KMS-11 (cell line): Measurements from ENCODE around the gene GRIP2.

Source experiments
- H2AFZ ChIP-seq: fragments of 200-600 bp; sonication (generic); 2 replicates; pipeline ENCODE4 v1.6.1; 2016; ENCODE audit warnings: antibody characterized with exemption, mixed run types, low read depth
- H3K27ac ChIP-seq: fragments of 200-600 bp; sonication (generic); 2 replicates; pipeline ENCODE4 v1.6.1; 2016; ENCODE audit warnings: mild to moderate bottlenecking, mixed run types
- H3K27me3 ChIP-seq: fragments of 200-600 bp; sonication (generic); 2 replicates; pipeline ENCODE4 v1.6.1; 2017; ENCODE audit warnings: mild to moderate bottlenecking, low read depth, mixed run types, moderate library complexity; ENCODE audit not compliant: insufficient read depth
- H3K36me3 ChIP-seq: fragments of 200-600 bp; sonication (generic); 2 replicates; pipeline ENCODE4 v1.6.1; 2017; ENCODE audit warnings: mild to moderate bottlenecking, mixed run types; ENCODE audit not compliant: insufficient read depth
- H3K4me1 ChIP-seq: fragments of 200-600 bp; sonication (generic); 2 replicates; pipeline ENCODE4 v1.6.1; 2016; ENCODE audit warnings: mild to moderate bottlenecking, low read depth, mixed run types; ENCODE audit not compliant: poor library complexity, severe bottlenecking
- H3K4me2 ChIP-seq: fragments of 200-600 bp; sonication (generic); 2 replicates; pipeline ENCODE4 v1.7.0; 2016; ENCODE audit warnings: mild to moderate bottlenecking, mixed run types
- H3K4me3 ChIP-seq: fragments of 200-600 bp; sonication (generic); IDR thresholded peaks from 2 replicates; pipeline ENCODE4 v1.6.1; 2017; ENCODE audit warnings: low read depth, low read length, mixed read lengths; ENCODE audit not compliant: insufficient read depth
- H3K79me2 ChIP-seq: fragments of 200-600 bp; sonication (generic); 2 replicates; pipeline ENCODE4 v1.6.1; 2016; ENCODE audit warnings: low read depth, mixed run types; ENCODE audit not compliant: insufficient read depth
- H3K9ac ChIP-seq: fragments of 200-600 bp; sonication (generic); 2 replicates; pipeline ENCODE4 v1.6.1; 2016; ENCODE audit warnings: mild to moderate bottlenecking, mixed run types
- H4K20me1 ChIP-seq: fragments of 200-600 bp; sonication (generic); 2 replicates; pipeline ENCODE4 v1.6.1; 2016; ENCODE audit warnings: mild to moderate bottlenecking, mixed run types; ENCODE audit not compliant: insufficient read depth
- CTCF ChIP-seq: fragments of 200-600 bp; sonication (generic); conservative IDR thresholded peaks from 2 replicates; pipeline ENCODE4 v1.6.1; 2017; ENCODE audit warnings: low read depth, mild to moderate bottlenecking, antibody characterized with exemption, low read length, moderate library complexity, mixed read lengths

GRIP2 gene

GRCh38 chr3:14494973-14495300 lies 45.2 kb downstream of the GRIP2 start:
- H3K79me2 ChIP-seq, result no peaks in the 10 kb centered on the region
- no peaks in the 10 kb centered on the region for H3K36me3 ChIP-seq
- H3K4me2 ChIP-seq, result no peak overlapping the region
- H3K4me3 ChIP-seq, result no peak overlapping the region
- no peak overlapping the region for H2AFZ ChIP-seq
- no peak overlapping the region for H3K27ac ChIP-seq
- no peaks in the 10 kb centered on the region for H3K27me3 ChIP-seq
- TF ChIP-seq CTCF, result no peak
- no peaks in the 10 kb centered on the region for H4K20me1 ChIP-seq
- no peak overlapping the region for H3K9ac ChIP-seq
- H3K4me1 ChIP-seq, result no peaks in the 10 kb centered on the region

GRCh38 chr3:14494279-14494972 lies 45.7 kb downstream of the GRIP2 start:
- no peaks in the 10 kb centered on the region for H3K36me3 ChIP-seq
- no peak overlapping the region for H3K4me3 ChIP-seq
- H3K4me2 ChIP-seq, result no peak overlapping the region
- H3K9ac ChIP-seq, result no peak overlapping the region
- no peak overlapping the region for H2AFZ ChIP-seq
- H3K79me2 ChIP-seq, result no peaks in the 10 kb centered on the region
- no peak overlapping the region for H3K27ac ChIP-seq
- peaks cover 1% of the 10 kb centered on the region for H3K4me1 ChIP-seq
- no peaks in the 10 kb centered on the region for H4K20me1 ChIP-seq
- no peak for TF ChIP-seq CTCF
- H3K27me3 ChIP-seq, result no peaks in the 10 kb centered on the region

DNA sequence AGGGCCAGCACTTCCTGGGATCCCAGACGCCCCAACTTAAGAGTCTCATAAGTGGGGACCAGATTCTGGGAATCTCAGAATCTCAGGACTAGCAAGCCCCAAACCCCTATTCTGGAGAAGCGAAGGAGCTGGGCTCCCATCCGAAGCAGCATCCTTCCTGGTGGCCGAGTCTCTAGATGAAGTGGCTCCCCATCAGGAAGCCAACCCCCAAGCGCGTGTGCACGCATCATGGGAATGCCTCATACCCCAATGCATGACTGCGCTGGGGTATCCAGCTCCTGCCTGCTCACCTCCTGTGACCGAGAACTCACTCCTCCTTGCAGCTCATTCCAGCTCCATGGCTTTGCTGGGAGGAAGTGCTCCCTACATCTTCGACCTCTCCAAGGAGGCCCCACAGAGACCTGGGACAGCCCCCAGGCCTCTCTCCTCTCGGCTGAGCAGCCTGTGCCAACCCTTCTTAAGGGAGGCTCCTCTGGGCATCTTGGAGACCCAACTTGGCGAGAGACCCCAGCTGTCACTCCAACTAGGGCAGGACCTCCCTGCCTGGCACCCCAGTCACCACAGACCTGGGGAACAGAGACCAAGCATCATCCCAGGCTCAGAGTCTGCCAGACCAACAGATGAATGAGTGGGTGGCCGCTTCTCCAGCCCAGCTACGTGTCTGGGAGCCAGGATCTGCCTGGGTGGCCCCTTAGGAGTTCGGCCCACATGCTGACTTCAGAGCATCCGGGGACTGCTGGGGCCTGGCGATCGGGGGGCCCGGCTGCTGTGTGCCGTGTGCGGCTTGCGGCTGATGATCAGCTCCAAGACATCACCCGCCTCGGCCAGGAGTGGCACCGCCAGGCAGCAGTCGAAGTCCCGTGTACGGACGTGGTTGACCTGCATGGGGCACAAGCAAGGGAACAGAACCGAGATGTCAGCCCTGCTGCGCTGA lies 46.9 kb downstream of the GRIP2 start:
- H3K9ac ChIP-seq, result no peak overlapping the region
- no peaks in the 10 kb centered on the region for H3K79me2 ChIP-seq
- no peak for TF ChIP-seq CTCF
- H3K27ac ChIP-seq, result no peak overlapping the region
- no peak overlapping the region for H3K4me3 ChIP-seq
- peaks cover 13% of the 10 kb centered on the region for H3K4me1 ChIP-seq
- H3K4me2 ChIP-seq, result no peak overlapping the region
- H3K36me3 ChIP-seq, result no peaks in the 10 kb centered on the region
- H3K27me3 ChIP-seq, result no peaks in the 10 kb centered on the region
- no peaks in the 10 kb centered on the region for H4K20me1 ChIP-seq
- no peak overlapping the region for H2AFZ ChIP-seq

- H4K20me1 ChIP-seq, result no peaks in the 10 kb centered on the region
- H3K4me3 ChIP-seq, result no peak overlapping the region
- H3K4me2 ChIP-seq, result no peak overlapping the region
- no peak overlapping the region for H3K27ac ChIP-seq
- no peaks in the 10 kb centered on the region for H3K36me3 ChIP-seq
- no peak overlapping the region for H2AFZ ChIP-seq
- H3K27me3 ChIP-seq, result no peaks in the 10 kb centered on the region
- H3K4me1 ChIP-seq, result peaks cover 29% of the 10 kb centered on the region
- H3K9ac ChIP-seq, result no peak overlapping the region
- H3K79me2 ChIP-seq, result no peaks in the 10 kb centered on the region
- TF ChIP-seq CTCF, result no peak
Observed at GRCh38 chr3:14491396-14492190, 48.5 kb downstream of the GRIP2 start.
